ENCODE results near the gene ASXL2. TPM values are rescaled to one million over a fixed set of nuclear protein-coding genes. Genes with fewer than 3 reads are reported as not detected.

The ASXL2 gene
- total RNA-seq, 2 experiments from 2014 or later = 47.9 to 58.5 TPM

DNA sequence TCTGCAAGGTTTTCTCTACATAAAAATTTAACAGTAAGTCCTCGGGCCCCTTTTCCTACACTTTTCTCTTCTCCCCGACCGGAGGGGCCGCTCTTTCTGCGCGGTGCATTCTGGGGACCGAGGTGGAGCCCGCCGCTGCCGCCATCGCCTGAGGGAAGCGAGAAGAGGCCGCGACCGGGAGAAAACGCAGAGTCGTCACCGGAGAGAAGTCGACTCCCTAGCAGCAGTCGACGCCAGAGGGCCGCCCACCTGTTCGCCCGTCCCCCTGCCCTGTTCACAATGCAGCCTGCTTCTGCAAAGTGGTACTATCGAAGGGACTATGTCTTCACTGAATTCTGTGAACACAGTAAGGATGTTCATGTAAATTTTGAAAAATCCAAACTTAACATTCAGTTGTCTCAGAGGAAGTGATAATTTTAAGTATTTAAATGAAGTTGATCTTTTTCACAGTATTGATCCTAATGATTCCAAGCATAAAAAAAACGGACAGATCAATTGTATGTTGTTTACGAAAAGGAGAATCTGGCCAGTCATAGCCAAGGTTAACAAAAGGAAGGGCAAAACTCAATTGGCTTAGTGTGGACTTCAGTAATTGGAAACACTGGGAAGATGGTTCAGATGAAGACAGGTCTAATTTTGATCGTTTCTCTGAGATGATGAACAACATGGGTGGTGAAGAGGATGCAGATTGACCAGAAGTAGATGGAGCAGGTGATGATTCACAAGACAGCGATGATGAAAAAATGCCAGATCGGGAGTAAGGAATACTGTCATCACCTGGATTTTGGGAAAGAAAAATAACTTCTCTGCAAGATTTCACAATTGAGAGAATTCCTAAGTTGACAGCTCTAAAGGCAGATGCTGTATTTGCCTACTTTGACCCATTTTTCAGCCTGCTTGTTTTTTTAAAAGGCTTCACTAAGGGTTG lies 55.8 kb downstream of the ASXL2 start:
- Mint-ChIP-seq H3K9me3 (no peaks in the 10 kb centered on the region), H3K36me3 (peaks cover 22% of the 10 kb centered on the region), H3K4me3 (peak overlapping the region; percentile 82), H3K4me1 (peaks cover 48% of the 10 kb centered on the region), H3K27ac (peak overlapping the region; percentile 77), H3K27me3 (no peaks in the 10 kb centered on the region)
- DNase-seq (peak; percentile 75), ATAC-seq (ENCODE audit: low read depth) (peak; percentile 67)
- POLR2A ChIA-PET = no interaction called here

DNA sequence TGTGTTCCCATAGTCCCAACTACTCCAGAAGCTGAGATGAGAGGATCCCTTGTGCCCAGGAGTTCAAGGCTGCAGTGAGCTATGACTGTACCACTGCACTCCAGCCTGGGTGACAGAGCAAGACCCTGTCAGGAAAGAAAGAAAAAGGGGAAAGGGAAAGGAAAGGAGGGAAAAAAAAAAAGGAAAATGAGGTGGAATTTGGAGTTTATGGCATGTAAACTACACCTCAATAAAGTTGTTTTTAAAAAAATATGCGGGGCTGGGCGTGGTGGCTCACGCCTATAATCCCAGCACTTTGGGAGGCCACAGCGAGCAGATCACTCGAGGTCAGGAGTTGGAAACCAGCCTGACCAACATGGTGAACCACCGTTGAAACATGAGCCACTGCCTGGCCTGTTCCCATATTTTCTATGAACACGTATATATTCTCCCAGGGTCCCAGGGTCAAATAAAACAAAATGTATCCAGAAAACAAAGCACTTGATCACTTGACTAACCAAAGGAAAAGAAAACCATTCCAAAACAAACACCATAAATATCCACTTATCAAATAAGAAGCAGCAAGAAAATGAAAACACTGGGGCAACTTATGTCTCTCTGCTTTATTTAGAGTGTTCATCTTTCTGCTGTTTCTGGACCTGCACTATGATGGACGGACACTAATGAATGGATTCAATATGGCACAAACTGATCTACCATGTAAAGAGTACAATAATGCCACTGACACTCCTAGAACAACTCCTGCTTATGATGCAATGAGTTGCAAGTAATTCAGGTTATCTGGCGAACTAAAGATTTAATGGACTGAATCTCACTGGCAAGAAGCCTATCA lies 56.8 kb downstream of the ASXL2 start:
- Mint-ChIP-seq H3K36me3 (peaks cover 21% of the 10 kb centered on the region), H3K4me3 (peak overlapping the region; percentile 82), H3K27ac (peak overlapping the region; percentile 77), H3K4me1 (peaks cover 55% of the 10 kb centered on the region), H3K9me3 (no peaks in the 10 kb centered on the region), H3K27me3 (no peaks in the 10 kb centered on the region)
- ATAC-seq (ENCODE audit: low read depth) (no peak), DNase-seq (no peak)
- POLR2A ChIA-PET = no interaction called here

DNA sequence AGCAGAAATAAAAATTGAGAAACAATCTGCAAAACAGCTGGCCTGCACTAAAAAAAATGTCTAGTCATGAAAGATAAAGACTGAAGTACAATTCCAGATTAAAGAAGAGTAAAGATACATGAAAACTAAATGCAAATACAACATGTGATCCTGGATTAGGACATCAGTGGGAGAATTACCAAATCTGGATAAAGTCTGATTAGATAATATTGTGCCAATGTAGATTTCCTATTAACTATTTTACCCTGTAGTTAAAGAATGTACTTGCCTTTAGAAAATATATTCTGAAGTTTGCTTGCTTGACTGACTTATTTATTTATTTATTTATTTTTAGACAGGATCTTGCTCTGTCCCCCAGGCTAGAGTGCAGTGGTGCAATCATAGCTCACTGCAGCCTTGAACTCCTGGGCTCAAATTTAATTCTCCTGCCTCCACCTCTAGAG lies 58.7 kb downstream of the ASXL2 start:
- DNase-seq (no peak), ATAC-seq (ENCODE audit: low read depth) (no peak)
- Mint-ChIP-seq H3K36me3 (peaks cover 20% of the 10 kb centered on the region), H3K4me3 (no peak overlapping the region), H3K9me3 (no peaks in the 10 kb centered on the region), H3K27ac (no peak overlapping the region), H3K4me1 (peaks cover 49% of the 10 kb centered on the region), H3K27me3 (no peaks in the 10 kb centered on the region)
- POLR2A ChIA-PET = interaction anchor here (2.6 kb wide), 1 partner anchor 15 kb away, joined by 7 read pairs; no protein-coding TSS in a partner anchor

DNA sequence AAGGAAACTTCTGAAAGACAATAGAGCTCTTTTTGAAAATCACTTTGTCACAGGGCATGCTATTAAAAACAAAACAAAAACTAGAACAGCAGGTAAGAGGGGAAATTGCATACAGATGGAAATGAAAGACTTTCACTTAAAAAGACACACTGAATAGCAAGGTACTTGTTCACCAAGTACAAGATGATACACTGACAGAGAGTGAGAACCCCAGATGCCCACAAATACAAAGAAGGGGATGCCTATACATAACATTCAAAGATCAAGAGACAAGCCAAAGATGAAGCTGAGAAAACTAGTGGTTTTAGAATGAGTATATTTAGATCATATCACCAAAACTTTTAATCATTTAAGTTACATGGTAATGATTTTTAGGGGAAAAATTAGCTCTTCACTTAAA lies 60.7 kb downstream of the ASXL2 start:
- POLR2A ChIA-PET = interaction anchor here (0.7 to 2.6 kb wide), 5 partner anchors 9 to 61 kb away, joined by 3 to 7 read pairs (median 3); partner anchors contain the start of gene ASXL2
- DNase-seq (no peak), ATAC-seq (ENCODE audit: low read depth) (peak; percentile 82)
- H3K27me3 Mint-ChIP-seq = no peaks in the 10 kb centered on the region
- no peaks in the 10 kb centered on the region for H3K9me3 Mint-ChIP-seq
- peak overlapping the region; percentile 26 for H3K4me3 Mint-ChIP-seq
- peaks cover 22% of the 10 kb centered on the region for H3K36me3 Mint-ChIP-seq
- peaks cover 45% of the 10 kb centered on the region for H3K4me1 Mint-ChIP-seq
- H3K27ac Mint-ChIP-seq = peak overlapping the region; percentile 78

DNA sequence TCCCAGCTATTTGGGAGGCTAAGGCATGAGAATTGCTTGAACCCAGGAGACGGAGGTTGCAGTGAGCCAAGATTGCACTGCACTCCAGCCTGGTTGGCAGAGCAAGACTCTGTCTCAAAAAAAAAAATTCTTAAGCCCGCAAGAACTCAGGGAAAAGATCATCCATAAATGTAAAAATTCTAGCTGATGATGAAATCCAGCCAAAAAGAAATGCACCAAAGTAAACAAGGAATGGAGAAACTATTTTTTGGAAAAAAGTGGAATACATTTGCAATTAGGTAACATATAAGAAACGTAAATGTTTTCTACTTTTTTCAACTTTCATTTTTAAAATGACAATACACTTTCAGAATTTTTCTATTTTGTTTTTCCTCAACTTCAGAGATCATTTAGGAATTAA lies 61.3 kb downstream of the ASXL2 start:
- H3K4me3 Mint-ChIP-seq = peak overlapping the region; percentile 26
- no peaks in the 10 kb centered on the region for H3K27me3 Mint-ChIP-seq
- H3K36me3 Mint-ChIP-seq = peaks cover 21% of the 10 kb centered on the region
- POLR2A ChIA-PET = interaction anchor here (1.3 to 2.6 kb wide), 2 partner anchors 13 to 36 kb away, joined by 3 to 7 read pairs; no protein-coding TSS in a partner anchor
- DNase-seq = no peak
- no peaks in the 10 kb centered on the region for H3K9me3 Mint-ChIP-seq
- no peak for ATAC-seq (ENCODE audit: low read depth)
- peak overlapping the region; percentile 78 for H3K27ac Mint-ChIP-seq
- H3K4me1 Mint-ChIP-seq = peaks cover 46% of the 10 kb centered on the region

DNA sequence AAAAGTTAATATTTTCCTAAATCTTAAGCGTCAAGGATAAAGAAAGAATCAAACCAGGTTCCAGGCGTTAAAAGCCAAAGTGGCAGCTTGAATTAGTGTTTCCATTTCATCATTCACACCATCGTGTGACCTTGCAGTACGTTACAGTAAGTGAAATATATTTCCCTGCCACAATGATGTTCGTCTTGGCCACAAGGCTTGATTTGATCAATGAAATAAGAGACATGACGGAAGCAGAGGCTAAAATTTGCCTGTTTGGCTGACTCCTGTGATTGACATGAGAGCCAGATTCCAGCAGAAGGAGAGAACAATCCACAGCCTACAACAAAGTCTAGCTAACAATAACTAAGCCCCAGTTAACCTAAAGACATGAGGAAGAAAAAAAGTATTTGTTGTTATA lies 62.0 kb downstream of the ASXL2 start:
- ATAC-seq (ENCODE audit: low read depth) = no peak
- Mint-ChIP-seq H3K27me3 (no peaks in the 10 kb centered on the region), H3K9me3 (no peaks in the 10 kb centered on the region), H3K36me3 (peaks cover 18% of the 10 kb centered on the region), H3K27ac (no peak overlapping the region), H3K4me3 (no peak overlapping the region), H3K4me1 (peaks cover 41% of the 10 kb centered on the region)
- no peak for DNase-seq
- POLR2A ChIA-PET = no interaction called here

DNA sequence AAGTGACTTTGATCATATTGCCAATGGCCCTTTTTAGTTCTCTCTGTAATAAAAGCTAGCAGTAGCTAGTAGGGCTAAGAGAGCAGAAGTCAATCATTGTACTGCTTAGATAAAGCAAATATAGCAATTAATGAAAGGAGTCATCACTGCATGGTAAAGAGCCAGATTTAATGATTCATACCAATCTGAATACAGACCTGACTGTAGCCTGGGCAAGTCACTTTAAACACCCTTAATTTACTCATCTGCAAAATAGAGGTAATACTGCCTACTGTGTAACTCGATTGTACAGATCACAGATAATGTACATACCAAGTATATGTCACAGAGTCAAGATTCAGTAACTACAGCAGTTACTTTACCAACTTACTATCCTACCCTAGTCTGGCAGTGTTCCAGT lies 63.6 kb downstream of the ASXL2 start:
- POLR2A ChIA-PET = no interaction called here
- DNase-seq (no peak), ATAC-seq (ENCODE audit: low read depth) (no peak)
- Mint-ChIP-seq H3K27ac (no peak overlapping the region), H3K36me3 (peaks cover 26% of the 10 kb centered on the region), H3K4me1 (peaks cover 51% of the 10 kb centered on the region), H3K27me3 (no peaks in the 10 kb centered on the region), H3K9me3 (no peaks in the 10 kb centered on the region), H3K4me3 (no peak overlapping the region)

DNA sequence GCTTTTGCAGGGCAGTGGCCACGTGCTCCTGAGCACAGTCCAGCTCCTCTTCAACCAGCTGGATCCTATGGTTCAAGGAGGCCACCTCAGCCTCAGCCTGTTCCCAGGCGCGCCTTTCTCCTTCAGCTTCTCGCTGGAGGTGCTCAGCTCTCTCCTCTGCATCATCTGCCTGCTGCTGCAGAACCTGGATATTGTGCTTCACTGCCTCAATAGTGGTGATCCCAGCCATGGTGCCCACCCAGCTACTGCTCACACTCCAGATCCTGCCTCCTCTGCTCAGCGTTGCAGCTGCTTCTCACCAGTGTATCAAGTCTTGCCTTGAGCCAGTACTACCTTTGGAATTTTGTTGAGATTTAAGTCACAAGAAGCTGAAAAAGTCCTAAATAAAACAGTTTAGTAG lies 67.9 kb downstream of the ASXL2 start:
- POLR2A ChIA-PET = interaction anchor here (0.9 to 2.1 kb wide), 2 partner anchors 12 to 21 kb away, joined by 3 to 7 read pairs; no protein-coding TSS in a partner anchor
- H3K27ac Mint-ChIP-seq = peak overlapping the region; percentile 9
- no peaks in the 10 kb centered on the region for H3K27me3 Mint-ChIP-seq
- no peaks in the 10 kb centered on the region for H3K9me3 Mint-ChIP-seq
- H3K36me3 Mint-ChIP-seq = peaks cover 28% of the 10 kb centered on the region
- no peak overlapping the region for H3K4me3 Mint-ChIP-seq
- ATAC-seq (ENCODE audit: low read depth) (no peak), DNase-seq (no peak)
- H3K4me1 Mint-ChIP-seq = peaks cover 50% of the 10 kb centered on the region

DNA sequence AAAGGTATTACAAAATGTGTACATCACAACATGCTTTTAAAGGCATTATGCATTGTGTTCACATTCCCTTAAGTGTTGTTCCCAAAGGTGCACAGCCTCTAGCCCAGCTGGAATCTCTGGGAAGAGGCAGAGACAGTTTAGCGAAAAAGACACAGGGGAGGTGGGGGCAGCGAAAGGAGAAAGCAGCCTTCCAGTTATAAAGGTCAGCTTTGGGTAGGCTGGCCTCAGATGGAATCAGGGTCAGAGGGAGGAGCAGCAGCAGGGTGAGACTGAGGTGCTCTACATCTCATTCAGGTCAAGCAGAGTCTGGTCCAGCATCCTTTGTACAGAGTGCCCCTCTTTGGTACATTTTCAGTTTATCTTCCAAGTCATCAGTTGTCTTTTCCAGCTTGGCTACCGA lies 68.6 kb downstream of the ASXL2 start:
- DNase-seq (no peak), ATAC-seq (ENCODE audit: low read depth) (no peak)
- no peak overlapping the region for H3K4me3 Mint-ChIP-seq
- POLR2A ChIA-PET = interaction anchor here (0.9 to 2.1 kb wide), 3 partner anchors 15 to 21 kb away, joined by 4 to 7 read pairs (median 5); no protein-coding TSS in a partner anchor
- peaks cover 27% of the 10 kb centered on the region for H3K36me3 Mint-ChIP-seq
- no peaks in the 10 kb centered on the region for H3K9me3 Mint-ChIP-seq
- H3K27me3 Mint-ChIP-seq = no peaks in the 10 kb centered on the region
- peak overlapping the region; percentile 9 for H3K27ac Mint-ChIP-seq
- H3K4me1 Mint-ChIP-seq = peaks cover 50% of the 10 kb centered on the region

DNA sequence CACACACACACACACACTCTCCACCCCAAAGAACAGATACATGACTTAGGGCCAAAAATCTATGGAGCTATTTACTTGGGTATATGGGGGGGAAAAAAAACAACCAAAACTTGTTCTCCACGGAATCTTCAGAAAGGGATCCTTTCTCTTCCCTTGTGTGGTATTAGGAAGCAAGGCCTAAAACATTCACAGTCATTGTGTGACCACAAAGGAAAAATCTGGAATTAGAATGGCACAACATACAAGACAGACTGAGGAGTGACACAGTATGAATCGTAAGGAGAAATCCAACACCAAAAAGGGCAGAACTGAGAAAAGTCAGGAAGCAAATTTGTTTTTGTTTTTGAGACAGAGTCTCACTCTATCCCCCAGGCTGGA lies 70.3 kb downstream of the ASXL2 start:
- H3K27ac Mint-ChIP-seq = peak overlapping the region; percentile 64
- POLR2A ChIA-PET = interaction anchor here (0.6 to 2.1 kb wide), 3 partner anchors 10 to 1706 kb away, joined by 3 to 7 read pairs (median 3); no protein-coding TSS in a partner anchor

DNA sequence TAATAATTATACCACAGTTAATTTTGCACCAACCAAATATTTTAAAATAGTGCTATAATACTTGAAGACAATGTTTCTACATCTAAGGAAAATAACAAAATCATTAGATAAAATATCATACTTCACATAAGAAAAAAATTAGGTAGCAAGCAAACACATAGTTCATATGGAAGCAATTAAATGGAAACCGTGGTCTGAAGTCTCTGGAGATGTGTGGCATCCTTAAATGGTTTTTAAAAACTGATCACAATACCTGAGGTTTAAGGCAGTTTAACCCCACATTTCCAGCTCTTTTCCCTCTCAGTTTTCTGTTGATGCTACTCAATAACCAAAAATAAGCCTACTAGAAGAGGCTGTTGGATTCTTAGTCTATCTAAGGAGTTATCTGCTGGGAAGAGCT lies 71.3 kb downstream of the ASXL2 start:
- POLR2A ChIA-PET = interaction anchor here (1.0 kb wide), 1 partner anchor 28 kb away, joined by 3 read pairs; no protein-coding TSS in a partner anchor
- Mint-ChIP-seq H3K27me3 (no peaks in the 10 kb centered on the region), H3K4me3 (no peak overlapping the region), H3K36me3 (peaks cover 39% of the 10 kb centered on the region), H3K27ac (no peak overlapping the region), H3K9me3 (no peaks in the 10 kb centered on the region), H3K4me1 (peaks cover 53% of the 10 kb centered on the region)
- DNase-seq (no peak), ATAC-seq (ENCODE audit: low read depth) (no peak)

More for the DNA sequence above, 70.3 kb downstream of the ASXL2 start:
- Mint-ChIP-seq H3K4me1 (peaks cover 55% of the 10 kb centered on the region), H3K36me3 (peaks cover 36% of the 10 kb centered on the region), H3K9me3 (no peaks in the 10 kb centered on the region), H3K4me3 (peak overlapping the region; percentile 30), H3K27me3 (no peaks in the 10 kb centered on the region)
- ATAC-seq (ENCODE audit: low read depth) (no peak), DNase-seq (no peak)

DNA sequence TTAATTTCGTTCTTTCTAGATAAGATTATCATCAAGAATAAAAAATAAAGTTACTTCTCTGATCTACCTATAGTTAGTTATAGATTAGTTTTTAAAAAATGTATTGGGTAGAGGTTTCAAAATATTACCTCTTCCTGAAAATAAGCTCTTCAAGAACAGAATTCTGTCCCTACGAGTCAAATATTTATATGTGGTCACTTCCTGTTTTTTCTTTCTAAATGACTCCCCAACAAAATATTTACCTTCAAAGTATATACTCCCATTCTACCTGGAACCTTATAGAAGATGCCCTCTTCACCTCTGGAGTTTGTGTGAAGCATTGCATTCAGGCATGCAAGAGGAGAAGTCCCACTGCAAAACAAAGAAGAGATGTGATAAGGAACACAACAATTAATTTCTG lies 72.3 kb downstream of the ASXL2 start:
- ATAC-seq (ENCODE audit: low read depth) (no peak), DNase-seq (no peak)
- Mint-ChIP-seq H3K4me3 (no peak overlapping the region), H3K27ac (no peak overlapping the region), H3K9me3 (no peaks in the 10 kb centered on the region), H3K27me3 (no peaks in the 10 kb centered on the region), H3K4me1 (peaks cover 57% of the 10 kb centered on the region), H3K36me3 (peaks cover 42% of the 10 kb centered on the region)
- POLR2A ChIA-PET = no interaction called here

DNA sequence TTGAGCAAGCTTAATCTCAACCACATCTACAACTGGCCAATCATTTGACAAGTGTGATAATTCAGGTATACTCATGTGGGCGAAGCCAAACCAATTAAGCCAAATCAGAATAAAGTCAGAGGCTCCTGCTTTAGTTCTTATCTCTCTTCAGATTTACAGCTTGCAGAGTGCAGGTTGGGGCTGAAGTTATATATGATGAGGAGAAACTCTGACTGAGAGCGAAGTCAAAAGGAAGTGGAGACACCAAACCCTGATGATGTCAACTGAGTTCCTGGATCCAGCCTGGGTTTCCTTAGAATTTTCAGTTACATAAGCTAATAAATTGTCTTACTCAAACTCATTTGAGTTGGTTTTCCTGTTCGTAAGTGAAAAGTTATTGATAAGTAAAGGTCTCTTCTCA lies 73.9 kb downstream of the ASXL2 start:
- Mint-ChIP-seq H3K9me3 (no peaks in the 10 kb centered on the region), H3K4me1 (peaks cover 47% of the 10 kb centered on the region), H3K36me3 (peaks cover 33% of the 10 kb centered on the region), H3K4me3 (peak overlapping the region; percentile 33), H3K27me3 (no peaks in the 10 kb centered on the region), H3K27ac (peak overlapping the region; percentile 92)
- POLR2A ChIA-PET = interaction anchor here (0.5 to 1.7 kb wide), 6 partner anchors 10 to 37 kb away, joined by 3 to 12 read pairs (median 5); no protein-coding TSS in a partner anchor
- ATAC-seq (ENCODE audit: low read depth) (peak; percentile 84), DNase-seq (no peak)
